ENCODE data around the gene CASZ1. TPM values are rescaled to one million over a fixed set of nuclear protein-coding genes. Genes with fewer than 3 reads are reported as not detected.

Gene CASZ1
- total RNA-seq, 1 donor from 2014 or later: 63.6 TPM

DNA sequence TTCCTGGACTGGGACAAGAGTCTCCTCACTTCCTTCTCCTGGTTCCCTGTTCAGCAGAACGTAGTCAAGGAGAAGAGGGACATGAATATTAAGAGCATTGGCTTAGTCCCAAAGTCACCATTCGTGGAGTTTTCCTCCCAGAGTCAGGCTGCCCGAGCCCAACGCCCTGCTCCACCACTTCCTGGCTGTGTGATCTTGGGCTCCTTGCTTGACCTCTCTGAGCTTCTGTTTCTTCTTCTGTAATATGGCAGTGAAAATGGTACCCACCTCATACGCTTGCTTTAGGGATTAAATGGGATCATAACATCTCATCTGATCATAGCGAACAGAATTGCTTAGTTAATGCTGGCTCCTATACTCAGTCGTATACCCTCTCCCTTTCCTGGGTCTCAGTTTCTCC is 12.0 kb upstream of the CASZ1 start:
- Histone ChIP-seq H3K4me1 (no peaks in the 10 kb centered on the region), H3K4me3 (no peak overlapping the region), H3K27ac (no peak overlapping the region), H3K27me3 (no peaks in the 10 kb centered on the region), H3K36me3 (no peaks in the 10 kb centered on the region), H3K9me3 (no peaks in the 10 kb centered on the region)
- no peak for ATAC-seq
- intact Hi-C loops (cut with DNase I): no loop called here
- DNase-seq: no peak
- TF ChIP-seq, protein P1, sequence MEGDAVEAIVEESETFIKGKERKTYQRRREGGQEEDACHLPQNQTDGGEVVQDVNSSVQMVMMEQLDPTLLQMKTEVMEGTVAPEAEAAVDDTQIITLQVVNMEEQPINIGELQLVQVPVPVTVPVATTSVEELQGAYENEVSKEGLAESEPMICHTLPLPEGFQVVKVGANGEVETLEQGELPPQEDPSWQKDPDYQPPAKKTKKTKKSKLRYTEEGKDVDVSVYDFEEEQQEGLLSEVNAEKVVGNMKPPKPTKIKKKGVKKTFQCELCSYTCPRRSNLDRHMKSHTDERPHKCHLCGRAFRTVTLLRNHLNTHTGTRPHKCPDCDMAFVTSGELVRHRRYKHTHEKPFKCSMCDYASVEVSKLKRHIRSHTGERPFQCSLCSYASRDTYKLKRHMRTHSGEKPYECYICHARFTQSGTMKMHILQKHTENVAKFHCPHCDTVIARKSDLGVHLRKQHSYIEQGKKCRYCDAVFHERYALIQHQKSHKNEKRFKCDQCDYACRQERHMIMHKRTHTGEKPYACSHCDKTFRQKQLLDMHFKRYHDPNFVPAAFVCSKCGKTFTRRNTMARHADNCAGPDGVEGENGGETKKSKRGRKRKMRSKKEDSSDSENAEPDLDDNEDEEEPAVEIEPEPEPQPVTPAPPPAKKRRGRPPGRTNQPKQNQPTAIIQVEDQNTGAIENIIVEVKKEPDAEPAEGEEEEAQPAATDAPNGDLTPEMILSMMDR (IDR thresholded peaks at IDR 0.05): no peak

DNA sequence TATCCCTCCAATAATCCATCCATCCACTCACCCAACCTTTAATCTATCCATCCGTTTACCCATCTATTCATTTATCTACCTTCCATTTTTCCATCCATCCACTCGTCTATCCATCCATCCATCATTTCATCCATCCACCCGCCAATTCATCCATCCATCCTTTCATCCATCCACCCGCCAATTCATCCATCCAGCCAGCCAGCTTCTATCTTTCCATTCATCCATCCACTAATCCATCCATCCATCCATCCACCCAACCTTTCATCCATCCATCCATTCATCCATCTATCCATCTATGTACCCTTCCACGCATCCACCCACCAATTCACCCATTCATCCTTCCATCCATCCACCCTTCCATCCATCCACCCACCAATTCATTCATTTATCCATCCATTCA is 10.5 kb upstream of the CASZ1 start:
- ATAC-seq (no peak), DNase-seq (no peak)
- H3K27ac ChIP-seq: no peak overlapping the region
- TF ChIP-seq, protein P1 (IDR thresholded peaks at IDR 0.05): no peak
- H3K9me3 ChIP-seq: no peaks in the 10 kb centered on the region
- H3K36me3 ChIP-seq: no peaks in the 10 kb centered on the region
- H3K4me3 ChIP-seq: no peak overlapping the region
- H3K4me1 ChIP-seq: no peaks in the 10 kb centered on the region
- intact Hi-C loops (cut with DNase I): no loop called here
- no peaks in the 10 kb centered on the region for H3K27me3 ChIP-seq

DNA sequence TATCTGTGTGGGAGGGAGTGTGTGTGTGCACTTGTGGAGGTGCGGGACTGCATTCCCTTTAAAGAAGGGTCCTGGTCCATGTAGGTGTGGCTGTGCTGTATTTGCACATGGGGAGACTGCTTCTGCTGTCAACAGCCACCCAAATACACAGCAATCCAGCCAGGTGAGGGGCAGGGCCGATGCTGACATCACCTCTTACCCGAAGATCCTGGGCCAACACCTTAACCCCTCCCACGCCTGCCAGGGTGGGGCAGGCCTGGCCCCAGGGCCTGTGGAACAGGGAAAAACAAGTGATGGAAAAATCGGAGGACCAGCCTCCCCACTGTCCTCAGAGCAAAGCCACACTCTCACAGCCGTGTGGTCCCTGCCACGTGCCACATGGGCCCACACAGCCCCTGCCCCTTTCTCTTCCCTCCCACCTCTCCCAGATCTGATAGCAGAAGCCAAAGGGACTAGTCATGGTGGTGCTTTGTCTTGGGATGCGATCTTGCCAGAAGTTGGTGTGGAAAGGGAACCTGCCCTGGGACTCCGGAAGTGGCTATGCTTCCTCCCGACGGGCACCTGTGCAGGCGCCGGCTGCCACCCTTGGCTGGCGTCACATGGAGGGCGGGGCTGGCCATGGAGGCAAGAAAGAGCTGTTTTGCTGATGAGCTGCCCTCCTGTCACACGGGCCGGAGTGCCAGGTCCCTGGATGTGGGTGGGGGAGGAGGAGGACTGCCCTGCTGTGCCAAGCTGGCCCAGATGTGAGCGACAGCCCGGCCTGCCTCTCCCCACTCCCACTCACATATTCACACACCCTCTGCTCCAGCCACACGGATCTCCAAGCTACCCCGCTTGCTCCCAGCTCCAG is 7.8 kb upstream of the CASZ1 start:
- ATAC-seq: peak; percentile 93
- Histone ChIP-seq H3K27me3 (no peaks in the 10 kb centered on the region), H3K27ac (peak overlapping the region; percentile 48), H3K36me3 (no peaks in the 10 kb centered on the region), H3K9me3 (no peaks in the 10 kb centered on the region), H3K4me3 (no peak overlapping the region), H3K4me1 (no peaks in the 10 kb centered on the region)
- intact Hi-C loops (cut with DNase I): no loop called here
- DNase-seq: peak; percentile 84
- TF ChIP-seq, protein P1 (IDR thresholded peaks at IDR 0.05): no peak

DNA sequence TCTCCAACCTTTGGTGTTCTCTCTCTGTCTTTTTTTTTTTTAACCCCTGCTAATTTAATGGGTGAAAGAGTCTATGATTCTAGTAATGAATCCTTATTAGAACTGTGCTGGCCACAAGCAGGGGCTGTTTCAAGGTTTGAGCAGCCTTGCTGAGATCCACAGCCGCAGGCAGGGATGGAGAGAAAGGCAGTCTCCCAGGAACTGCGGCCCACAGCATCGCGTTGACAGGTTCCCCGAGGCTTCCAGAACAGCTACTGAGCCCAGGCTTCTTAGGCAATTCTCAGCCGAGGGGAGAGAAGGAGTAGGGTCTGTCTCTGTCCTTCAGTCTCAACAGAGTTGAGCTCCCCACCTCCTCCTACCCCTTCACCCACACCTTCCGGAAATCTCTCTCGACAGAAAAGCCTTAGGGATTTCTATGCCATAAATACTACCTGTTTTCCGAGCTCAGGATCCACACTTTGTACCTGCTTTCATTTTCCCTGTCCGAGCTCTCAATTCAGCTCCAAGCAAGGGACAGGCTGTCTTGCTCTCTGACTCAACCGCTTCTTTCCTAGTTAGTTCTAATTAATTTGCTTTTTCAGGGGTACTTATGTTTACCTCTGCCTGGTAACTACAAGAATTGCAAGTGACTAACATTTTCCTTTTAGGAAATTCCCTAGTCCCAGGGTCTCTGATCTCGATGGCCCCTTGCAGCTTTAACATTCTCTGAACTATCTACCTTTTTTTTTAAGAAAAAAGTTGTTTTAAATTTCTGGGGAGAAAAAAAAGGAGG is 6.7 kb upstream of the CASZ1 start:
- H3K9me3 ChIP-seq: no peaks in the 10 kb centered on the region
- DNase-seq (no peak), ATAC-seq (no peak)
- H3K36me3 ChIP-seq: no peaks in the 10 kb centered on the region
- H3K4me1 ChIP-seq: no peaks in the 10 kb centered on the region
- peak overlapping the region; percentile 48 for H3K27ac ChIP-seq
- no peak overlapping the region for H3K4me3 ChIP-seq
- no peaks in the 10 kb centered on the region for H3K27me3 ChIP-seq
- TF ChIP-seq, protein P1 (IDR thresholded peaks at IDR 0.05): no peak
- intact Hi-C loops (cut with DNase I): no loop called here

DNA sequence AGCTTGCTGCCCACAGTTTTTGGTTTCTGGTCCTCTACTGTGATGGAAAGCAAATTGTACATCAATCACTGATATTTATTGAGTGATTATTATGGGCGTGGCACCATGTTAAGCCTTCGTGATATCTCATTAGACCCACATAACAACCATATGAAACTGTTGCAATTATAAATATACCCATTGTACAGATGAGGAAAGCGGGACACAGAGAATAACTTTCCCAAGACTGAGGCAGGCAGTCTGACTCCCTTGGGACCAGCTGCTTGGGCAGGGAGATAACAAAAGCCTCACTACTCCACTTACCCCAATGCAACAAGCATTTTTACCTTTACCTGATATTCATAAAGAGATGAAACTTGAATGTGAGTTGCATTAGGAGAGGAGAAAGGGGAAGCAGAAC is 4.3 kb upstream of the CASZ1 start:
- H3K4me1 ChIP-seq: peaks cover 2% of the 10 kb centered on the region
- DNase-seq (no peak), ATAC-seq (no peak)
- no peaks in the 10 kb centered on the region for H3K27me3 ChIP-seq
- TF ChIP-seq, protein P1 (IDR thresholded peaks at IDR 0.05): no peak
- H3K27ac ChIP-seq: no peak overlapping the region
- intact Hi-C loops (cut with DNase I): no loop called here
- H3K9me3 ChIP-seq: no peaks in the 10 kb centered on the region
- H3K4me3 ChIP-seq: no peak overlapping the region
- no peaks in the 10 kb centered on the region for H3K36me3 ChIP-seq
